OCI-LY1 (cell line): ENCODE measurements around the gene LMBRD2.
"Not testable (repeated sequence)": the region's sequence is repeated elsewhere in the genome, so short reads cannot be mapped to it uniquely, and the experiment has no call there.

Experiments
- H2AFZ ChIP-seq: fragments of 200-600 bp; sonication (generic), shearing (Covaris generic); 2 replicates; pipeline ENCODE4 v1.6.0; 2014; ENCODE audit warnings: antibody characterized with exemption, mild to moderate bottlenecking, low read length
- H3F3A ChIP-seq: fragments of 200-600 bp; sonication (generic), shearing (Covaris generic); 2 replicates; pipeline ENCODE4 v1.6.0; 2014; ENCODE audit warnings: mild to moderate bottlenecking, antibody characterized with exemption, low read length, moderate library complexity; ENCODE audit not compliant: insufficient read depth
- H3K27ac ChIP-seq: fragments of 200-600 bp; sonication (generic); 2 replicates; pipeline ENCODE4 v1.5.1; 2014; ENCODE audit warnings: low read length, mixed run types, mild to moderate bottlenecking, low read depth; ENCODE audit not compliant: poor library complexity, severe bottlenecking
- H3K27me3 ChIP-seq: fragments of 200-600 bp; sonication (generic); 2 replicates; pipeline ENCODE4 v1.6.0; 2014; ENCODE audit warnings: antibody characterized with exemption, mild to moderate bottlenecking, low read length, moderate library complexity; ENCODE audit not compliant: insufficient read depth
- H3K36me3 ChIP-seq: fragments of 200-600 bp; sonication (generic); 2 replicates; pipeline ENCODE4 v1.6.1; 2014; ENCODE audit warnings: mild to moderate bottlenecking, antibody characterized with exemption, low read length, moderate library complexity, mixed read lengths; ENCODE audit not compliant: insufficient read depth
- H3K4me1 ChIP-seq: fragments of 200-600 bp; sonication (generic); 2 replicates; pipeline ENCODE4 v1.5.1; 2014; ENCODE audit warnings: mild to moderate bottlenecking, low read length, moderate library complexity; ENCODE audit not compliant: insufficient read depth, severe bottlenecking
- H3K4me2 ChIP-seq: fragments of 200-600 bp; sonication (generic), shearing (Covaris generic); 2 replicates; pipeline ENCODE4 v1.6.1; 2014; ENCODE audit warnings: low read length
- H3K4me3 ChIP-seq: fragments of 200-600 bp; sonication (generic); 2 replicates; pipeline ENCODE4 v1.5.1; 2014; ENCODE audit warnings: low read length, low read depth, mild to moderate bottlenecking, mixed read lengths; ENCODE audit not compliant: poor library complexity, severe bottlenecking
- H3K79me2 ChIP-seq: fragments of 200-600 bp; shearing (Covaris generic); 2 replicates; pipeline ENCODE4 v1.6.1; 2016; ENCODE audit warnings: mixed run types, low read length, mixed read lengths; ENCODE audit not compliant: insufficient read depth
- H3K9ac ChIP-seq: fragments of 200-600 bp; sonication (generic), shearing (Covaris generic); 2 replicates; pipeline ENCODE4 v1.6.1; 2014; ENCODE audit warnings: mild to moderate bottlenecking, low read length, mixed read lengths
- H3K9me2 ChIP-seq: fragments of 200-600 bp; sonication (generic), shearing (Covaris generic); 2 replicates; pipeline ENCODE4 v1.6.1; 2014; ENCODE audit warnings: low read depth, mild to moderate bottlenecking, low read length, mixed read lengths
- H3K9me3 ChIP-seq: fragments of 200-600 bp; shearing (Covaris generic); 2 replicates; pipeline ENCODE4 v1.6.1; 2014; ENCODE audit warnings: low read length, mixed read lengths
- H4K20me1 ChIP-seq: fragments of 200-600 bp; sonication (generic), shearing (Covaris generic); 2 replicates; pipeline ENCODE4 v1.6.0; 2016; ENCODE audit warnings: mild to moderate bottlenecking, low read length; ENCODE audit not compliant: insufficient read depth
- EZH2 ChIP-seq: fragments of 200-600 bp; sonication (generic), shearing (Covaris generic); IDR thresholded peaks from 2 replicates; pipeline ENCODE4 v1.8.0; 2017; ENCODE audit warnings: borderline replicate concordance, mixed run types, mild to moderate bottlenecking, antibody characterized with exemption, low read length, moderate library complexity, mixed read lengths
- TF ChIP-seq, protein P1 (sequence below): fragments of 200-600 bp; sonication (generic), shearing (Covaris generic); IDR thresholded peaks from 2 replicates; pipeline ENCODE4 v1.5.1; 2017; ENCODE audit warnings: mild to moderate bottlenecking, antibody characterized with exemption, low read length, moderate library complexity, mixed read lengths

The LMBRD2 gene

DNA sequence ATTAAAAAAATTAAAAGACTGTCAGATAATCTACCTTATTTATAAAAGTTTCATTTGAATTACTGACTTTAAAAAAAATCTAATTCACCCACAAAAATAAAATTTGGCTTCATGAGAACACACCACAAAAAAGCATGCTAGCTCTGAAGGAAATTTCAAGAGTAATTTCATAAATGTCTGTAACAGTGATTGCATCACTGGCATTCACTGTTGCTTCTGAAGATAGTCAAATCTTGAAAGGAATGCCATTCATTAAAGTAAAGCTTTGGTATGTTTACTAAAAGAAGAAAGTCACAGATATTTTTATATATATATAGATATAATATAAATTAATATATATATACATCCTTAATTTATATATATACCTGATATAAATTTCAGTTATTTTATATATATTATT, 46.6 kb upstream of the LMBRD2 start:
- H3K4me2 ChIP-seq, result no peak overlapping the region

DNA sequence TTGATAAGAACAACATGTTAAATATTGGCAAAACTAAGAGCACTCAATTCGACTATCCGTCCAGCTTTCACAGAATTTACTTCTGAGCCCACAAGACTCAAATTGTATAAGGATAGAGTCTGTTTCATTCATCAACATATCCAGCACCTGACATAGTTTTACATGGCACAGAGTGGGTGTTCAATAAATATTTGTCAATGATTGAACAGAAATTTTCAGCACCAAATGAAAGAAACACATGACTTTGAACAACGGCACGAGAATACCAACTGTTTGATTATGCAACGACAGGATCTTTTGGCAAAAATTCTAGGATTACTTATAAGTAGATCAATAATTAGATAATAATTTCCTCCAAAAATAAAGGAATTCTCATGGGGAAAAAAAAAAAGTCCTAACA, 42.1 kb upstream of the LMBRD2 start:
- H3K4me2 ChIP-seq, result no peak overlapping the region
- no peak for TF ChIP-seq EZH2
- TF ChIP-seq, protein P1, sequence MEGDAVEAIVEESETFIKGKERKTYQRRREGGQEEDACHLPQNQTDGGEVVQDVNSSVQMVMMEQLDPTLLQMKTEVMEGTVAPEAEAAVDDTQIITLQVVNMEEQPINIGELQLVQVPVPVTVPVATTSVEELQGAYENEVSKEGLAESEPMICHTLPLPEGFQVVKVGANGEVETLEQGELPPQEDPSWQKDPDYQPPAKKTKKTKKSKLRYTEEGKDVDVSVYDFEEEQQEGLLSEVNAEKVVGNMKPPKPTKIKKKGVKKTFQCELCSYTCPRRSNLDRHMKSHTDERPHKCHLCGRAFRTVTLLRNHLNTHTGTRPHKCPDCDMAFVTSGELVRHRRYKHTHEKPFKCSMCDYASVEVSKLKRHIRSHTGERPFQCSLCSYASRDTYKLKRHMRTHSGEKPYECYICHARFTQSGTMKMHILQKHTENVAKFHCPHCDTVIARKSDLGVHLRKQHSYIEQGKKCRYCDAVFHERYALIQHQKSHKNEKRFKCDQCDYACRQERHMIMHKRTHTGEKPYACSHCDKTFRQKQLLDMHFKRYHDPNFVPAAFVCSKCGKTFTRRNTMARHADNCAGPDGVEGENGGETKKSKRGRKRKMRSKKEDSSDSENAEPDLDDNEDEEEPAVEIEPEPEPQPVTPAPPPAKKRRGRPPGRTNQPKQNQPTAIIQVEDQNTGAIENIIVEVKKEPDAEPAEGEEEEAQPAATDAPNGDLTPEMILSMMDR, result no peak
- no peaks in the 10 kb centered on the region for H3F3A ChIP-seq
- no peak overlapping the region for H3K4me3 ChIP-seq
- no peak overlapping the region for H3K9ac ChIP-seq
- no peak overlapping the region for H2AFZ ChIP-seq
- no peaks in the 10 kb centered on the region for H3K9me3 ChIP-seq
- H3K27me3 ChIP-seq, result no peaks in the 10 kb centered on the region
- H3K27ac ChIP-seq, result no peak overlapping the region
- peaks cover 29% of the 10 kb centered on the region for H3K36me3 ChIP-seq
- H3K79me2 ChIP-seq, result no peaks in the 10 kb centered on the region
- H4K20me1 ChIP-seq, result no peaks in the 10 kb centered on the region
- H3K4me1 ChIP-seq, result no peaks in the 10 kb centered on the region
- no peaks in the 10 kb centered on the region for H3K9me2 ChIP-seq

More for the DNA sequence above, 46.6 kb upstream of the LMBRD2 start:
- no peak overlapping the region for H2AFZ ChIP-seq
- H3K79me2 ChIP-seq, result no peaks in the 10 kb centered on the region
- no peaks in the 10 kb centered on the region for H3K9me3 ChIP-seq
- H3K36me3 ChIP-seq, result peaks cover 25% of the 10 kb centered on the region
- H3K9me2 ChIP-seq, result no peaks in the 10 kb centered on the region
- no peaks in the 10 kb centered on the region for H3F3A ChIP-seq
- H3K4me1 ChIP-seq, result no peaks in the 10 kb centered on the region
- no peak overlapping the region for H3K4me3 ChIP-seq
- H3K27me3 ChIP-seq, result no peaks in the 10 kb centered on the region
- H4K20me1 ChIP-seq, result no peaks in the 10 kb centered on the region
- H3K27ac ChIP-seq, result no peak overlapping the region
- H3K9ac ChIP-seq, result no peak overlapping the region
- TF ChIP-seq, protein P1, result no peak
- TF ChIP-seq EZH2, result no peak

DNA sequence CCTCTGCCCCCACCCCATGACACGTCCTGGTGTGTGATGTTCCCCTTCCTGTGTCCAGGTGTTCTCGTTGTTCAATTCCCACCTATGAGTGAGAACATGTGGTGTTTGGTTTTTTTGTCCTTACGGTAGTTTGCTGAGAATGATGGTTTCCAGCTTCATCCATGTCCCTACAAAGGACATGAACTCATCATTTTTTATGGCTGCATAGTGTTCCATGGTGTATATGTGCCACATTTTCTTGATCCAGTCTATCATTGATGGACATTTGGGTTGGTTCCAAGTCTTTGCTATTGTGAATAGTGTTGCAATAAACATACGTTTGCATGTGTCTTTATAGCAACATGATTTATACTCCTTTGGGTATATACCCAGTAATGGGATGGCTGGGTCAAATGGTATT, 32.7 kb upstream of the LMBRD2 start:
- H2AFZ ChIP-seq, H4K20me1 ChIP-seq, H3F3A ChIP-seq, H3K79me2 ChIP-seq, H3K4me3 ChIP-seq, H3K9ac ChIP-seq, H3K27me3 ChIP-seq, H3K9me3 ChIP-seq, H3K4me2 ChIP-seq, H3K27ac ChIP-seq, H3K9me2 ChIP-seq, H3K4me1 ChIP-seq: not testable (repeated sequence)
- peaks cover 48% of the 10 kb centered on the region for H3K36me3 ChIP-seq

DNA sequence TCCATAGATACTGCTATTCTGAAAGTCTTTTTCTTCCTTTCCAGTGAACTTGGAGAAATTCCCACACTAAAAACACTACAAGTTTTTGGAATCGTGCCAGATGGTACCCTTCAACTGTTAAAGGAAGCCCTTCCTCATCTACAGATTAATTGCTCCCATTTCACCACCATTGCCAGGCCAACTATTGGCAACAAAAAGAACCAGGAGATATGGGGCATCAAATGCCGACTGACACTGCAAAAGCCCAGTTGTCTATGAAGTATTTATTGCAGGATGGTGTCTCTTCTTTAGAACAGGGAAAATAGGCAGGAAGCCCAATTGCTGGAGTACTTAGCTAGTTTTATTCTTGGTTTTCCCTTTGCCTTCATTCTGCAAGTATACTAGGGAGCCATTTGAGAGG, 30.1 kb upstream of the LMBRD2 start:
- no peak overlapping the region for H3K9ac ChIP-seq
- H3K27ac ChIP-seq, result no peak overlapping the region
- H3K4me3 ChIP-seq, result no peak overlapping the region
- H3K9me2 ChIP-seq, result no peaks in the 10 kb centered on the region
- TF ChIP-seq, protein P1, result no peak
- no peak for TF ChIP-seq EZH2
- no peak overlapping the region for H2AFZ ChIP-seq
- no peaks in the 10 kb centered on the region for H3K4me1 ChIP-seq
- peaks cover 72% of the 10 kb centered on the region for H3K36me3 ChIP-seq
- no peaks in the 10 kb centered on the region for H3K79me2 ChIP-seq
- H3K9me3 ChIP-seq, result no peaks in the 10 kb centered on the region
- H3F3A ChIP-seq, result no peaks in the 10 kb centered on the region
- H4K20me1 ChIP-seq, result no peaks in the 10 kb centered on the region
- no peak overlapping the region for H3K4me2 ChIP-seq
- no peaks in the 10 kb centered on the region for H3K27me3 ChIP-seq
